WTC11 (cell line): ENCODE results near the gene ZNF672. TPM values are rescaled to one million over a fixed set of nuclear protein-coding genes. Genes with fewer than 3 reads are reported as not detected.

Experiments
- ATAC-seq: fragments of 200-7000 bp; cut with Tn5 transposase; 2 replicates; pipeline ENCODE4 v1.10.0; 2021; ENCODE audit warnings: mild to moderate bottlenecking, moderate library complexity
- CTCF ChIA-PET: fragments of 300-600 bp; sonication (Branson Sonifier 250); formaldehyde crosslinking; loops from one replicate; lab custom pipeline; 2021; ENCODE audit warnings: antibody characterized with exemption; lab: Charles Lee
- POLR2A ChIA-PET: fragments of 350-600 bp; sonication (Branson Sonifier 250); formaldehyde crosslinking; loops from one replicate; lab custom pipeline; 2021; ENCODE audit warnings: antibody characterized with exemption; lab: Charles Lee
- DNase-seq: peaks from one replicate; pipeline ENCODE4 v3.0.0; 2021; ENCODE audit warnings: low spot score
- H3K27ac Mint-ChIP-seq: 2 replicates; pipeline ENCODE4 v1.8.0; 2021; ENCODE audit warnings: mixed read lengths
- H3K27me3 Mint-ChIP-seq: 2 replicates; pipeline ENCODE4 v1.8.0; 2021; ENCODE audit warnings: low read depth, mild to moderate bottlenecking, moderate library complexity, mixed read lengths
- H3K36me3 Mint-ChIP-seq: 2 replicates; pipeline ENCODE4 v1.8.0; 2021; ENCODE audit warnings: mixed read lengths
- H3K4me1 Mint-ChIP-seq: 2 replicates; pipeline ENCODE4 v1.8.0; 2022; ENCODE audit warnings: mixed read lengths
- H3K4me3 Mint-ChIP-seq: 2 replicates; pipeline ENCODE4 v1.8.0; 2021; ENCODE audit warnings: mild to moderate bottlenecking, moderate library complexity, mixed read lengths
- H3K9me3 Mint-ChIP-seq: 2 replicates; pipeline ENCODE4 v1.8.0; 2021; ENCODE audit warnings: mixed read lengths
- AFF4 ChIP-seq: sonication (generic); formaldehyde crosslinking; IDR thresholded peaks from 2 replicates; pipeline ENCODE4 v1.8.1; 2023; ENCODE audit warnings: mild to moderate bottlenecking, missing genetic modification reagents, borderline replicate concordance
- AR ChIP-seq: fragments of 250-450 bp; sonication (Bioruptor Pico); IDR thresholded peaks from 2 replicates; pipeline ENCODE4 v1.9.0; 2021; ENCODE audit warnings: mild to moderate bottlenecking
- ATF1 ChIP-seq: sonication (generic); formaldehyde crosslinking; IDR thresholded peaks from 2 replicates; pipeline ENCODE4 v1.8.1; 2023; ENCODE audit warnings: mild to moderate bottlenecking, moderate library complexity, missing genetic modification reagents
- CREB1 ChIP-seq: sonication (generic); formaldehyde crosslinking; IDR thresholded peaks from 2 replicates; pipeline ENCODE4 v1.8.0; 2023; ENCODE audit warnings: mild to moderate bottlenecking, missing genetic modification reagents
- ELF4 ChIP-seq: sonication (generic); formaldehyde crosslinking; IDR thresholded peaks from 2 replicates; pipeline ENCODE4 v1.8.1; 2022; ENCODE audit warnings: low read depth, mild to moderate bottlenecking, moderate library complexity, missing genetic modification reagents
- FOXP4 ChIP-seq: sonication (generic); formaldehyde crosslinking; IDR thresholded peaks from 2 replicates; pipeline ENCODE4 v1.8.0; 2022; ENCODE audit warnings: mild to moderate bottlenecking, missing genetic modification reagents
- GABPB1 ChIP-seq: sonication (generic); formaldehyde crosslinking; IDR thresholded peaks from 2 replicates; pipeline ENCODE4 v1.8.1; 2023; ENCODE audit warnings: mild to moderate bottlenecking, missing genetic modification reagents
- GTF2I ChIP-seq: fragments of 250-450 bp; sonication (Bioruptor Pico); conservative IDR thresholded peaks from 2 replicates; pipeline ENCODE4 v1.4.0; 2021; ENCODE audit warnings: mild to moderate bottlenecking
- HMGXB4 ChIP-seq: sonication (generic); formaldehyde crosslinking; IDR thresholded peaks from 2 replicates; pipeline ENCODE4 v1.8.1; 2023; ENCODE audit warnings: mild to moderate bottlenecking, moderate library complexity, missing genetic modification reagents
- JAZF1 ChIP-seq: fragments of 250-450 bp; sonication (Bioruptor Pico); IDR thresholded peaks from 2 replicates; pipeline ENCODE4 v1.9.0; 2021; ENCODE audit warnings: moderate library complexity, mild to moderate bottlenecking, inconsistent platforms
- KAT7 ChIP-seq: sonication (generic); formaldehyde crosslinking; IDR thresholded peaks from 2 replicates; pipeline ENCODE4 v1.8.1; 2023; ENCODE audit warnings: missing genetic modification reagents, mild to moderate bottlenecking, borderline replicate concordance
- MAX ChIP-seq: sonication (generic); formaldehyde crosslinking; IDR thresholded peaks from 2 replicates; pipeline ENCODE4 v1.8.0; 2022; ENCODE audit warnings: mild to moderate bottlenecking, missing genetic modification reagents
- MYBL2 ChIP-seq: sonication (generic); formaldehyde crosslinking; IDR thresholded peaks from 2 replicates; pipeline ENCODE4 v1.8.1; 2023; ENCODE audit warnings: mild to moderate bottlenecking, moderate library complexity, missing genetic modification reagents
- PRDM15 ChIP-seq: sonication (generic); formaldehyde crosslinking; IDR thresholded peaks from 2 replicates; pipeline ENCODE4 v1.8.0; 2022; ENCODE audit warnings: missing genetic modification reagents
- TEAD4 ChIP-seq: sonication (generic); formaldehyde crosslinking; IDR thresholded peaks from 2 replicates; pipeline ENCODE4 v1.8.0; 2022; ENCODE audit warnings: mild to moderate bottlenecking, missing genetic modification reagents
- TP53 ChIP-seq: sonication (generic); formaldehyde crosslinking; IDR thresholded peaks from 2 replicates; pipeline ENCODE4 v1.8.1; 2023; ENCODE audit warnings: mild to moderate bottlenecking, missing genetic modification reagents
- ZNF121 ChIP-seq: sonication (generic); formaldehyde crosslinking; IDR thresholded peaks from 2 replicates; pipeline ENCODE4 v1.8.0; 2023; ENCODE audit warnings: missing genetic modification reagents
- ZNF138 ChIP-seq: sonication (generic); formaldehyde crosslinking; conservative IDR thresholded peaks from 2 replicates; pipeline ENCODE4 v1.8.1; 2022; ENCODE audit warnings: mild to moderate bottlenecking, moderate library complexity, missing genetic modification reagents
- ZNF232 ChIP-seq: sonication (generic); formaldehyde crosslinking; IDR thresholded peaks from 2 replicates; pipeline ENCODE4 v1.8.0; 2022; ENCODE audit warnings: mild to moderate bottlenecking, missing genetic modification reagents
- ZNF416 ChIP-seq: fragments of 250-450 bp; sonication (Bioruptor Pico); IDR thresholded peaks from 2 replicates; pipeline ENCODE4 v1.9.0; 2021; ENCODE audit warnings: mild to moderate bottlenecking, inconsistent platforms
- ZNF423 ChIP-seq: fragments of 250-450 bp; sonication (Bioruptor Pico); IDR thresholded peaks from 2 replicates; pipeline ENCODE4 v2.1.2; 2022; ENCODE audit warnings: mild to moderate bottlenecking, moderate library complexity
- total RNA-seq: library from RNA; stranded (reverse); gene quantifications from 3 replicates; pipeline ENCODE4 v1.2.3, GENCODE V29; 2021

The ZNF672 gene
- total RNA-seq, 1 experiment from 2014 or later, result 37.9 TPM

GRCh38 chr1:248873409-248873992, 35.5 kb downstream of the ZNF672 start:
- no peaks in the 10 kb centered on the region for H3K9me3 Mint-ChIP-seq
- DNase-seq (peak; percentile 97), ATAC-seq (peak; percentile 76)
- H3K4me1 Mint-ChIP-seq, result peaks cover 3% of the 10 kb centered on the region; the same call in 1 of the 2 replicates
- H3K4me3 Mint-ChIP-seq, result peak overlapping the region; percentile 96
- peak overlapping the region; percentile 99 for H3K27ac Mint-ChIP-seq
- ChIA-PET POLR2A (interaction anchor here (1.4 to 2.4 kb wide), 6 partner anchors 11 to 47 kb away, joined by 3 to 20 read pairs (median 9); partner anchors contain the start of genes PGBD2, SH3BP5L, ZNF672 and ZNF692), CTCF (interaction anchor here (0.7 to 3.2 kb wide), 10 partner anchors 10 to 47 kb away, joined by 3 to 40 read pairs (median 5); partner anchors contain the start of genes PGBD2, SH3BP5L, ZNF672 and ZNF692)
- H3K27me3 Mint-ChIP-seq, result peaks cover 8% of the 10 kb centered on the region
- no peaks in the 10 kb centered on the region for H3K36me3 Mint-ChIP-seq
- TF ChIP-seq TEAD4 (CRISPR knock-in tag), result no peak
- no peak for TF ChIP-seq ZNF138 (CRISPR knock-in tag)
- TF ChIP-seq ZNF232, result peak; percentile 31; the same call in 1 of the 2 replicates
- no peak for TF ChIP-seq ELF4 (CRISPR knock-in tag)
- peak; percentile 98 for TF ChIP-seq HMGXB4 (CRISPR knock-in tag)
- TF ChIP-seq ZNF121 (CRISPR knock-in tag), result no peak
- no peak; the same call in 1 of the 2 replicates for TF ChIP-seq PRDM15
- TF ChIP-seq ZNF416 (CRISPR knock-in tag), result no peak
- no peak for TF ChIP-seq CREB1
- TF ChIP-seq KAT7 (CRISPR knock-in tag), result 0 out of 2 replicates have a peak, but pooled peaks have one; percentile 49
- no peak for TF ChIP-seq GTF2I (CRISPR knock-in tag)
- no peak for TF ChIP-seq TP53
- TF ChIP-seq AR, result no peak
- TF ChIP-seq ZNF423 (CRISPR knock-in tag), result no peak
- no peak for TF ChIP-seq MYBL2 (CRISPR knock-in tag)
- TF ChIP-seq JAZF1 (CRISPR knock-in tag), result no peak
- no peak for TF ChIP-seq AFF4 (CRISPR knock-in tag)
- no peak; the same call in 1 of the 2 replicates for TF ChIP-seq MAX (CRISPR knock-in tag)
- TF ChIP-seq FOXP4 (CRISPR knock-in tag), result 0 out of 2 replicates have a peak, but pooled peaks have one; percentile 36
- peak; percentile 48; the same call in 1 of the 2 replicates for TF ChIP-seq GABPB1 (CRISPR knock-in tag)
- no peak for TF ChIP-seq ATF1 (CRISPR knock-in tag)
